Left lobe of liver (tissue), 2 donors: ENCODE results near the gene HSPA1L. TPM values are rescaled to one million over a fixed set of nuclear protein-coding genes. Genes with fewer than 3 reads are reported as not detected.
A peak's percentile ranks its signal among the peaks of the same experiment; 100 is the strongest.
"Not testable (repeated sequence)": the region's sequence is repeated elsewhere in the genome, so short reads cannot be mapped to it uniquely, and the experiment has no call there.

Experiments used
- ATAC-seq: fragments of 200-7000 bp; cut with Tn5 transposase; one replicate; pipeline ENCODE4 v1.9.1; 2020; ENCODE audit warnings: mild to moderate bottlenecking, moderate library complexity
- DNase-seq: peaks from one replicate; pipeline ENCODE4 v3.0.0-alpha.2; 2020; ENCODE audit warnings: low spot score
- total RNA-seq: library from RNA; stranded (reverse); gene quantifications from one replicate; pipeline ENCODE4 v1.2.1, GENCODE V29; 2021
- donor health status: DM: no; HTN: no; CAD: no; lungs with moderate emphysema.
- donor health status: DM: no; HTN: yes; CAD: no.

The HSPA1L gene
- total RNA-seq, 1 donor from 2014 or later, result 0.60 TPM

- ATAC-seq, result no peak
- DNase-seq, result no peak
Measured at GRCh38 chr6:31837369-31838113, 22.5 kb upstream of the HSPA1L start.

- DNase-seq, result no peak
- peak; percentile 10 for ATAC-seq
Measured at GRCh38 chr6:31836474-31837368, 21.6 kb upstream of the HSPA1L start.

GRCh38 chr6:31836047-31836473 is 21.0 kb upstream of the HSPA1L start:
- no peak for ATAC-seq
- DNase-seq, result no peak

- DNase-seq, result peak; percentile 91
- peak; percentile 76 for ATAC-seq
Measured at GRCh38 chr6:31834367-31835250, 19.5 kb upstream of the HSPA1L start.

GRCh38 chr6:31831350-31832215 is 16.5 kb upstream of the HSPA1L start:
- no peak for DNase-seq
- ATAC-seq, result no peak

- no peak for DNase-seq
- no peak for ATAC-seq
Measured at GRCh38 chr6:31830886-31831335, 15.8 kb upstream of the HSPA1L start.

- peak; percentile 70 for DNase-seq
- no peak for ATAC-seq
Measured at GRCh38 chr6:31829633-31830283, 14.7 kb upstream of the HSPA1L start.

- peak; percentile 62 for ATAC-seq
- DNase-seq, result peak; percentile 99
Measured at GRCh38 chr6:31827286-31828079, 12.4 kb upstream of the HSPA1L start, which contains the start of gene HSPA1B. Gene HSPA1B (plus strand): TSS chr6:31827738. CDS start chr6:31827951, 213 bp downstream.

- DNase-seq, result peak; percentile 71
- no peak for ATAC-seq
Measured at GRCh38 chr6:31826793-31827285, 11.8 kb upstream of the HSPA1L start.

GRCh38 chr6:31825553-31825952 is 10.5 kb upstream of the HSPA1L start:
- DNase-seq (no peak), ATAC-seq (no peak)

GRCh38 chr6:31823592-31824196 is 8.6 kb upstream of the HSPA1L start:
- ATAC-seq, DNase-seq: not testable (repeated sequence)

GRCh38 chr6:31822036-31822821 is 7.1 kb upstream of the HSPA1L start:
- ATAC-seq (peak; percentile 55), DNase-seq (peak; percentile 87)

- ATAC-seq, result peak; percentile 31
Measured at GRCh38 chr6:31821301-31822035, 6.4 kb upstream of the HSPA1L start.

GRCh38 chr6:31820399-31820798 is 5.3 kb upstream of the HSPA1L start:
- DNase-seq, ATAC-seq: not testable (repeated sequence)

More at GRCh38 chr6:31821301-31822035, 6.4 kb upstream of the HSPA1L start:
- peak; percentile 75 for DNase-seq

GRCh38 chr6:31819871-31820299 is 4.8 kb upstream of the HSPA1L start:
- DNase-seq (no peak), ATAC-seq (no peak)

GRCh38 chr6:31817929-31818511 is 2.9 kb upstream of the HSPA1L start:
- peak; percentile 61 for DNase-seq
- ATAC-seq, result not testable (repeated sequence)
